ENCODE measurements around the gene CAMKK1.

CAMKK1 gene

DNA sequence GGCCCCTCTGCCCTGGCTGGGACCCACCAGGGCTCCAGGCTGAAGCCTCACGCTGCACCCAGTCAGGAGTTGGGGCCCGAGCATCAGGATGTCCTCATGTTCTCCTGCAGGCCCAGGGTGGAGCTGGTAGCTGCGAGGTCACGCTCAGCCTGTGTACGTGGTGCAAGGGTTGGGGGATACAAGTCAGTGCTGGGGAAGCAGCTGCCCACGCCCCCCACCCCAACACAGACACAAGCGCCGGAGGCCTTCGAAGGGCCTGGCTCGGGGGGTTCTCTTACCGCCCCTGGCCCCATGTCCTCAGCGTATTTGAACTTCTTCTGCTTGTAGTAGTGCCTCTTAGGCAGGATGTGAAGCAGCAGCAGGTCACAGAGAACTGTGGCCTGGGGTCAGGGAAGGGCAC is 4.9 kb upstream of the CAMKK1 start:
- in situ Hi-C loops (cut with HindIII; ENCODE audit: low sequenced_read_pairs) = no loop called here

DNA sequence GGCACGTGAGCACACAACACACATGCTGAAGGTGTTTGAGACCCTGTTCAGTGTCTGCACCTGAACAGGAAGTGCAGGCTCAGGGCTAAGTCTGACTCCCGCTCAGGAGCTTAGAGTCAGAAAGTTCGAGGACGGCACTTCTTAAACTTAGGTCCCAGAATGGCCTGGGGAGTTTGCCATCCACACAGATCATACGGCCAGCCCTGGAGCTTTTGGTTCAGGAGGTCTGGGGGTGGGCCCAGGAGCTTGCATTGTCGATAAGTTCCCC is 4.0 kb upstream of the CAMKK1 start:
- in situ Hi-C loops (cut with HindIII; ENCODE audit: low sequenced_read_pairs) = no loop called here

DNA sequence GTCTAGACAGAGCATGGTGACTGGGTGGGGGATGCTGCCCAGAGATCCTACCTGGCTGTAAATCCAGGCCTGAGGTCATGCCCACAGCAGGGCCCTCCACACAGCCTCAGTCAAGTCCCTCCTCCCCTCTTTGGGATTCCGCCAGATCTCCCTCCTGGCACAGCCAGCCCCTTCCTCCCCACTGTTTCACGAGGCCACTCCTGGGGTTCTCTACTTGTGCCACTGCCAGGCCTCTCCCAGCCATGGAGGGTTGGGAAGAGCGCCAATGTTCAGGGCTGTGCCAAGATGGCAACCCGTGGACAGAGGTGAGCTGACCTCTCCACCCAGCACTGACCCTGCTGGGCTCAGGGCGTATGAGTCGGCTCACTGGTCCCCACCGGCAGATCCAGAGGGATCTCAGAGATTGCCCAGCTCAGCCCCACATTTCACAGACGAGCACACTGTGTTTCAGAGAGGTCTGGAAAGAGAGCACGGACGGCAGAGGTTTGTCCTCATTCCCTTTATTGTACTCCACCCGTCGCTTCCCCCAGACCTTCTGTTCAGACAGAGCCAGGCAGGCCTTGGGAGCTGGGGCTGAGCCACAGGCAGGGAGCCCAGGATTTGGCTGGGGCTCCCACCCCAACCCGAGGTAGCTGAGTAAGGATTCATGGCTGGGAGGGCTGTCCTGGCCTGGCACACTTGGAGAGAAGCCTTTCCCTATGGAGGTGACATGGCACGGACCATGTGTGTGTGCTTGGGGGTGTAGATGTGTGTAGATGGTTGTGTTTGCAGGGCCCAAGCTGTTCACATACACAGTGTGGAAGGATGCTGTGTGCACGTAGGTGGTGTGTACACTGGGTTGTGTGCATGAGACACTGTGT is 3.5 kb upstream of the CAMKK1 start:
- in situ Hi-C loops (cut with HindIII; ENCODE audit: low sequenced_read_pairs) = no loop called here

DNA sequence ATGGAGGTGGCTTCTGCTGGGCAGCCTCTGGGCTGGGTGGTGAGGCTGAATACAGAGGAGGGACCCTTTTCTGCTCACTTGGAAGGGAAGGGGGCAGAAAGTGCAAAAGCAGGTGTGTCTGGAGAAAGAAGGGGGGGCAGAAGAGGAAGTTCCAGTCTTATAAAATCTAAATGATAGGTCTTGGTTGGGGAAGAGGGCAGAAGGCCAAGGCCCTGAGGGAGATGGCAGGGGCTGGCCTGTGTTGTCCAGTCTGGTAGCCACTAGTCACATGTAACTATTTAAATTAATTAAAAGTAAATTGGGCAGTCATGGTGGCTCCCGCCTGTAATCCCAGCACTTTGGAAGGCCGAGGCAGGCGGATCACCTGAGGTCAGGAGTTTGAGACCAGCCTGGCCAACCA is 2.5 kb upstream of the CAMKK1 start:
- in situ Hi-C loops (cut with HindIII; ENCODE audit: low sequenced_read_pairs) = no loop called here

DNA sequence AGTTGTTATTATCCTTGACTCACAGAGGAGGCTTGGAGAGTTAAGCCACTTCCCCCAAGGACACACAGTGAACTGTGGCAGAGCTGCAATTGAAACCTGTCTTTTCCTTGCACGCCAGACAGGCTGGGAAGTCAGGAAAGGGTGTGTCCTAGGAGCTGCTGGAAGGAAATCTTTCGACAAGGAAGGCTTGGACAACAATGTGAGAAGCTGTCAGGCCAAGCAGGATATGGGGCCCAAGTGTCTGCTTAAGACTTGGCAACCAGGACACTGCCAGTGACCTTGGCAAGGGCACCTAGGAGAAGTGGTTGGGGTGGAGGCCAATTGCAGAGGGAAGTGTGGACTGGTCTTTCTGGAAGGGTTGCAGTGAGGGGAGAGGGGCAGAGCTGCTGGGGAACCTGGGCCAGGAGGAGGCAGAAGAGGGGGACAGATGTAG is 2.1 kb upstream of the CAMKK1 start:
- in situ Hi-C loops (cut with HindIII; ENCODE audit: low sequenced_read_pairs) = no loop called here

DNA sequence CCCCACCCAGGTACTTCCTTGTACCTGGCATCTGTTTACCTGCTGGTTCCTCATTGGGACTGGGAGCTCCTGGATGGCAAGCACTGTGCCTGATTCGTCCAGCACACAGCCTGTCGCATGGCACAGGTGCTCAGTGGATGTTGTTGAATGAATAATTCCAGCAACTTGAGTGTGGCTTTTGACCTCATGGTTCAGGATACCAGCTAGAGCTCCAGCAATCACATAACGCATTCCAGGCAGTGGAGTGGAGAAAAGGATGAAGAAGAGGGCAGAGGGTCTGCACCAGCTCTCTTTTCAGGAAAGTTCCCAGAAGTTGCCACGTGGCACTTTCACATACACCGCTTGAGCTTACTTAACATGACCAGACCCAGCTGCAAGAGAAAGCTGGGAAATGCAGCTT is 1.3 kb upstream of the CAMKK1 start:
- in situ Hi-C loops (cut with HindIII; ENCODE audit: low sequenced_read_pairs) = no loop called here

DNA sequence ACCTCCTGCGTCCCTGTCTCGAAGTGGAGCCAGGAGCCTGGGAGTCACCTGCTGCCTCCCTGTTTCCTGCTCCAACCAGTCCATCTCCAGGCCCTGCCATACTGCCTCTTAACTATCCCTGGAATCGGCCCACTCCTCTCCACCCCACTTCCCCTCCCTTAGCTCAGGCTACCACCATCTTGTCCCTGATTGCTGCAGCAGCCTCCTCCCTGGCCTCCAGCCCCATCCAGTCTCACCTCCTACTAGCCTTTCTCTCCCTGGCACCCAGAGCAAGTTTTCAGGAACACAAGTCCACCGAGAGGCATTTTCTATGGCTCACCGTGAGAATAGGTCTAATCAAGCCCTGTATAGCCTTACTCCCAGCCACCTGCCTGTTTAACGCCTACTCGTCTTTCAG is 865 bp upstream of the CAMKK1 start:
- in situ Hi-C loops (cut with HindIII; ENCODE audit: low sequenced_read_pairs) = no loop called here

DNA sequence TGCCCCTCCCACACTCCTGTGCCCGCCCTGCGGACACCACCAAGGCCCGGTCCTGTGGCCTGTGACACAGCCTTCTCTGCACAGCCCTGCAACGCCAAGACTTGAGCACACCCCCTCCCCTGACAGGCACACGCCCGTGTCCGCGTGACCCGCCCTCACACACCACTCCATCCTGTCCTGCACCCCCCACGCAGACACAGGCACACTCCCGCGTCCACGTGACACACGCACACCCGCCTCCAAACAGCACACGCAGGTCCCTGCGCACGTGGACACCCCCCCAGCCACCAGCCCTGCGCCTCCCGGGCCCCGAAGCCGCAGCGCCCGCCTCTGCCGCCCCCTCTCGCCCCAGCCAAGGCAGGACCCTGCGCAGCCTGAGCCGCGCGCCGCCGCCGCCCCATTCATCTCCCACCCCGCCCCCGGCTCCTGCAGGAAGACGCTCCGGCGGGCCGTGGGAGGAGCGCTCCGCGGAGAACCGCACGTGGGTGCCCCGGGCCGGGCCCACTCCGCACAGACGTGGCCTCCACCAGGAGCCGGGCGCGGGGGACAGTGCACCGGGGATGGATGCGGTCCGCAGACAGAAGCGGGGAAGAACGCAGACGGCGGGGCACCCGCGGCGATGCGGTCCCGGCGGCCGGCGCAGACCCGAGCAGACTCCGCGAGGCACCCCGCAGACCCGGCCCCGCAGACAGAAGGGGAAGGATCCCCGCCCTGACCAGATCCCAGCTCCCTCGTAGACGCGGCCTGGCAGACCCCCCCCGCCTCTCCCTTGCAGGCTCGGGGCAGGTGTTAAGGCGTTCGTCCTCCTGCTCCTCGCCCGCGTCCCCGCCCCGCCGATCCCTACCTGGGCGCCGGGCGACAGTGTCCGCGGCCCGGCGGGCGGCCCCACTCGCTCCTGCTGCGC is 506 bp downstream of the CAMKK1 start:
- in situ Hi-C loops (cut with HindIII; ENCODE audit: low sequenced_read_pairs) = no loop called here

DNA sequence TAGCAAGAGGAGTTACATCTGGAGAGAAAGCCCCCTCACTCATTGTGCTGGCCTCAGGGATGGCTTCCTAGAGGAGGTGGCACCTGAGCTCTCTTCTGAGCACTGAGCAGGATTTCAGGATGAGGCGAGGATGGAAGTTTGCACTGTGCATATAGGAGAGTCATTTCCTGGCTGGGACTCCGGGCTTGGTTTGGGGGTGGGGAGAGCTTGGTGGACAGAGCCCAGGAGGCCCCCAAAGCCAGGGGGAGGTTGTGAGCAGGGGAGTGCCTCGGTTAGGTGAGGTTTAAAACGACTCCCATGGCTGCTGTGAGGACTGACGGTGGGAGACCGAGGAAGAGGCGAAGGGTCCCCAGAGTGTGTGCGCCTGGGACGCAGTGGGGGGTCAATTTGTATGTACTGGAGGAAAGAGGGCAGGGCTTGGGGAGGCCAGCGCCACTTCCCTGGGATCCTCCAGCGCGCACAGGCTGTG is 1.2 kb downstream of the CAMKK1 start:
- in situ Hi-C loops (cut with HindIII; ENCODE audit: low sequenced_read_pairs) = no loop called here

DNA sequence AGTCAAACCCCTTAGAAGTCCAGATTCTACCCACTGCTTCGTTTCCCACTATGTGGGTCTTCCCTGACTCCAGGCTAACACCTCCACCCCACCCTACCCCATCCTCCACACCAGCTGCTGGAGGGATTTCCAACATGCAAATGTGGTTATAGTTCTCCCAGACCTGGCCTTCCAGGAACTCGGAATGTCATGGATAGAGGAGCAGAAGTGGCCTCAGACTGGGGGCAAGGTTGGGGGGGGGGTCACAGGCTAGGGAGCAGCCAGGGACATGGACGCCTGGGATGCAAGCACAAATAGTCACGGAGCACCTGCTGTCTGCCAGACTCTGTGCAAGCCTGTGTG is 2.0 kb downstream of the CAMKK1 start:
- in situ Hi-C loops (cut with HindIII; ENCODE audit: low sequenced_read_pairs) = no loop called here

DNA sequence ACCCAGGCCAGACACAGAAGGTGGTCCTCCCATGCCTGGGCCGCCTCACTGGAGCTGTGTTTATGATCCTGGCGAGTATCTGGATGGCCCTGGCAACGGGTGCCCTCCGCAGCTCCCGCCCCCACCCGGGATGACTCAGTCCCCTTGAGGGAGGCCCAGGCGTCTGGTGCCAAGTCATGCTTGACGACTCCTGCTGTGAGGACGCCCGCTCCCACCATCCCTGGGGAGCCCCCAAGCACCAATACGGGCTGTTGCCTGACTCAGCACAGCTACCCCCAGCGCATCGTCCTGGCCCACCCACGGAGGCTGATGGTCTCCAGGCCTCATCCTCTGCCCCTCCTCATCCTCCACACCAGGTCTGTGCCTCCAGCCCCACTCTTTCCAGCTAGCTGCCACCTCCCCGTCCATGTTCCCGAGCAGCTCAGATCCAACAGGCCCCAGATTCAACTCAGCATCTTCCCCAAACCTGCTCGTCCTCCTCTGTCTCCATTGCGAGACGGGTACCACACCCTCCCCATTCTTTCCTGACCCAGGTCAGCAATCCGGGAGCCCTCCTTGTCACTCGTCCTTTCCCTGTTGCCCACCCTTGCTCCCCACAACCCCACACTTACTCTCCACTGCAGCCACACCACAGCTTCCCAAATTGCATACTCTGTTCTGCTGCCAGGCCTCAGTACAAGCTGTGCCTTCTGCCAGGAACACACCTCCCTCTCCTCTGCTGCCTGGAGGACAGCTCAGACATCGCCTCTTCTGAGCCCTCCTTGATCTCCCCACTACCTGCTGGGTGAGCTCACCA is 2.6 kb downstream of the CAMKK1 start:
- in situ Hi-C loops (cut with HindIII; ENCODE audit: low sequenced_read_pairs) = no loop called here

DNA sequence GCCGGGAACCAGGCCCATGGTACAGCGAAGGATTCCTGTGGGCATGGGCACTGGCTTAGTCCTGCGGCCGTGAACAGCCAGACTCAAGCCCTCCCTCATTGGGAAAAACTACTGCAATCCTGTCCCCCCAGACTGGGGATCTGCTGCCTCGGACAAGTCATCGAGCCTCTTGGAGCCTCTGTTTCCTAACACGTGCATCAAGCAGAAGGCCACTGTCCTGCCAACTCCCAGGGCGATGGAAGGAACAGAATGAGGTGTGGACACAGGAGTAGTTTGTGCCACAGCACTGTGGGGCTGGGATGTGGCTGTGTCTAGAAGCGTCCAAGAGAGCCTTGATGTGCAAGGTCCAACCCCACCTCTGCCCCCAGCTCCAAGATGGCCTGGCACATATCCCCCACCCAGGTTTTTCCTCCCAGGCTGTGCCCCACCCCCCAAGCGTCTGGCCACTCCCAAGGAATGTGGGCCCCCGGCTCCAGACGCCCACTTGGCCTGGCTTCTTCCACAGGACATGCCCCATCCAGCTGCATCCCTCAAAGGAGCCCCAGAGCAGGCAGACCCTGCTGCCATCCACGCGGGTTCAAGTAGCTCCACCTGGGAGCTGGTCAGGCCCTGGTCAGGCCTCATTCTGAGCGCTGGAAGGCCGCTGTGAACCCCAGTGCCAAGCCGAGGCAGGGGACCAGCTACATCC is 3.4 kb downstream of the CAMKK1 start:
- in situ Hi-C loops (cut with HindIII; ENCODE audit: low sequenced_read_pairs) = no loop called here

DNA sequence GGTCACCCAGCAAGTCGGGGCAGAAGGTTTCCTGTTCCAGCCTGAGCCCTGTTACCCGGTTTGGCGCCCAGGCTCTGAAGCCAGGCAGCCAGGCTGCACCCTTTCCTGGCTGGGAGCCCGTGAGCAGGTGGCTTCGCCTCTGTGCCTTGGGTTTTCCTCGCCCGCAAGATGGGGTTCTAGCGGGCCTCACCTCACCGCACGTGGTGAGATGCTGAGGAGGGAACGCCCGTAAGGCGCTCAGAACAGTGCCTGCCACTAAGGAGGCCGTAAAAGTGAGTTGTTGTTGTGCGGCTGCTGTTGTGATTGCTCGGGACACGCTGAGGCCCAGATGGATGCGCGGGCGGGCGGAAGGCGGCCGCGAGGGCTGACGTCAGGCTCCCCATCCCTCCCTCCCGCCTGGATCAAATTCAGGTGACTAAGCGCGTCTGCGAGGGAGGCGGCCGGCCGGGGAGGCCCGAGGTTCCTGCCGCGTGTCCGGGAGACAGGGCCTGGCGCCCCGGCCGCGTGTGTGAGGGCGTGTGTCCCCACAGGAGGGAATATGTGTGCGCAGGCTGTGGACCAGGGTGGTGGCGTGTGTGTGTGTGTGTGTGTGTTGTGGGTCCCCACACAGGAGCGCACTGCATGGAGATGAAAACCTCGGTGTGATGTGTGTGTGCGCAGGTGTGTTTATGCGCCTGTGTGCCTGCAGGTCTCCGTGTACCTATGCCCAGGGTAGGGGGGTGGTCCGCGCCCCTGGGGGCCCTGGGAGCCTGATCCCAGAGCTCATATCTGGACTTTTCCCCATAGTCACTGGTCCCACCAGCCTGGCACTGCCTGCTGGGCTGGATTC is 4.3 kb downstream of the CAMKK1 start:
- in situ Hi-C loops (cut with HindIII; ENCODE audit: low sequenced_read_pairs) = no loop called here

DNA sequence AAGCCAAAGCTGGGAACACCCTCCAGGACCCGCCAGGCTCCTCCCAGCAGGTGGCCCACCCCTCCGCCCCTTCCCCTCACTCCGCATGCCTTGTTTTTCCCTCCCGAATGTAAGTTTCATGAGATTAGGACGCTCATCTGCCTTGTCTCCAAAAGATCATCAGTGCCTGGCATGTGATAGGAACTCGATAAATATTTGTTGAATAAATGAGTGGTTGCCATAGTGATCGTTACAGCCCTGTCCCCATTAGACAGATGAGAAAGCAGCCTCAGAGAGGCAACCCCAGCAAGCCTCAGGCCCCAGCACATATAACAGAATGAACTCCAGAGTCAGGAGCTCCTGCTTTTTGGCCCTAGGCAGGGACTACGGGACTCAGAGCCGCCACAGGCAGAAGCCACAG is 5.0 kb downstream of the CAMKK1 start:
- in situ Hi-C loops (cut with HindIII; ENCODE audit: low sequenced_read_pairs) = no loop called here

DNA sequence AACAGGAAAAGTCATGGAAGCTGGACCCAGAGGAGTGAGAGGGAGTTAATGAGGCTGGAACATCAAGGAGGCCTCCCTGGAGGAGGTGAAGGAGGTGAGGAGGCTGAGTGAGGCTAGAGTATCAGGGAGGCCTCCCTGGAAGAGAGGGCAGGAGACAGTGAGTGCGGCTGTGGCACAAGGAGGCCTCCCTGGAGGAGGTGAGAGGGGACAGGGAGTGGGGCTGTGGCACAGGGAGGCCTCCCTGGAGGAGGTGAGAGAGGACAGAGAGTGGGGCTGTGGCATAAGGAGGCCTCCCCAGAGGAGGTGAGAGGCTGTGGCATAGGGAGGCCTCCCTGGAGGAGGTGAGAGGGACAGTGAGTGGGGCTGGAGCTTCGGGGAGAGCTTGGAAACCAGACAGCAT is 5.5 kb downstream of the CAMKK1 start:
- in situ Hi-C loops (cut with HindIII; ENCODE audit: low sequenced_read_pairs) = no loop called here

DNA sequence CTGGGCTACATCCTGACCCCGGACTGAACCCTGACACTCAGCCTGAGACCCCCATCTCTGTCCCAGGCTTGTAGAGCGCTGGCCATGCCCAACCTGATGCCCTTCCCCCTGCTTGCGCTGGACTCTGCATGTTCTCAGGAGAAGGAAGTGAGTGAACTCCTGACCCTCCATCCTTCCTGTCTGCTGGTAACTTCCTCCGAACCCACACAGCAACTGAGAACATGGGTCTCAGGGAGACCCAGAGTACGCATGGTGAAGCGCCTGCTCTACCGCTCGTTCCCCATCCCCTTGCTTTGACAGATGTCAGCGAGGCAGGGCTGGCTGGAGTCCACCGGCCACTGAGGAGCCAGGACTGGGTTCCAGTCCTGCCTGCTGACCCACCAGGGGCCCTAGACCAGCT is 6.1 kb downstream of the CAMKK1 start:
- in situ Hi-C loops (cut with HindIII; ENCODE audit: low sequenced_read_pairs) = no loop called here

DNA sequence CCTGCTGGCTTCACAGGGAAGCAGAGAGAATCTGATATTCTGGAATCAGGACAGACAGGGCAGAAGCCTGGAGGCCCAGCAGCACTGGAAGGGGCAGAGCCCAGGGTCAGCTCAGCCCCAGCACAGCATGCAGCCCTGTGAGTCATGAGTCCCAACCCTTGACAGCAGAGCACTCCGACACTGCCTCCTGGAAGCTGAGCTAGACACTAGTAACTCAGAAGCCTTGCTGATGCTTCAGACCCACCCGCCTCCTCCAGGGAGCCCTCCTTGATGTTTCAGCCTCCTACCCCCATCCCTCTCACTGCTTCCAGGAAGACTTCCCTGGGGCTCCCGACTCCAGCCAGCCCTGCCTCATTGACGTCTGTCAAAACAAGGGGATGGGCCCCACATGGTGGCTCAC is 6.9 kb downstream of the CAMKK1 start:
- in situ Hi-C loops (cut with HindIII; ENCODE audit: low sequenced_read_pairs) = no loop called here

DNA sequence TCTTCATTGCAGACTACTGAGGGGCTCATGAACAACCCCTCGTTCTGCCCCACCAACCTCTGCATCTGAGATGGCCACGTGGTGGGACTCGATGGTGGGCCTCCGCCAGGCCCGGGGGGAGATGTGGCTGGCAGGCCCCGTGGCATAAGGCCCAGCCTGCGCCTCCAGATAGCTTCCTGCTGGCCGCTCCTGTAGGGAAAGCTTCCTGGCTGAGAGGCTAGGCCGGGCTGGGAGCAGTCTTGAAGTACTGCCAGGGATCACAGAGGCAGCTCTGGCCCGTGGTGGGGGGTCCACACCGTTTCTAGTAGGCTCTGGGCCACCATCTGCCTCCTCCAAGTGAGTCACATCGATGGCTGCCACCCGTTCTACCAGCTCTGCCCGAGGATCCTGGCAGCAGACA is 7.6 kb downstream of the CAMKK1 start:
- in situ Hi-C loops (cut with HindIII; ENCODE audit: low sequenced_read_pairs) = no loop called here

DNA sequence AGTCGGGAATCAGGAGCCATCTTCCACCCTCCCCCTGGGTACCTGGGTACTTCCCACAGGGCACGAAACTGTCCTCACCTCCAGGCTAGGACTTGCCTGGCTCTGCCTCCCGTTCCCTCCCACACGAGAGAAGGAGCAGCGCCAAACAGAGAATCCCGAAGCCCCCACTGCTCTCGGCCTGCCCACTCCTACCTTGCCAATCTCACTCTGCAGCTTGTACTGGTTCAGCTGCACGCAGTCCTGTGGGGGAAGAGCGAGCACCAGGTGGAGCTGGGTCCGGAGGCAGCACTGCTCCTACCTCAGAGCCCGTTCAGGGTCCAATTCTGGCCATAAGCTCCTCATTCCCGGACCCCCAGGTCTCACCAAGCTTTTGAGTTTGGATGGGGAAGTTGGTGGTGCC is 8.7 kb downstream of the CAMKK1 start:
- in situ Hi-C loops (cut with HindIII; ENCODE audit: low sequenced_read_pairs) = no loop called here

DNA sequence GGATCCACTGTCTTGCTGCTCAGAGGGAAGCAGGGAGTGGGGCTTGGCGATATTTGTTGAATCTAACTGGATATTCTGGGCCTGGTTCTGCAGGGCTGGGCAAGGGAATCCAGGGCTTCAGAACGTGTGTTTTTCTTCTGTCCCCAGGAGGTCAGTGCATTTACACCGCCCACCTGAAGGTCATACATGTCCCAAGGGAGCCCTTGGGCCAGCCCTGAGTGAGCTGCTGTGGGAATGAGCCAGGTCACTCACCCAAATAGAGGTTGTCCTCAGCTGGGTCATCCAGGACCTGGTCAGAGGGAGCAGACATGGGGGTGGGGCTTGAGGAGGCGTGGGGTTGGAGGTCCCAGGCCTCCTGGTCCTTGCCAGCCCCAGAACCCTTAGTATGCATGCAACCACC is 10.6 kb downstream of the CAMKK1 start:
- in situ Hi-C loops (cut with HindIII; ENCODE audit: low sequenced_read_pairs) = no loop called here

Data from endothelial cell of hepatic sinusoid (primary cell).